HG03342 (cell line): ENCODE measurements around the gene KRTAP9-7.
"Not testable (repeated sequence)": the region's sequence is repeated elsewhere in the genome, so short reads cannot be mapped to it uniquely, and the experiment has no call there.

Experiments
- ATAC-seq: cut with Tn5 transposase; IDR thresholded peaks from one replicate; pipeline ENCODE4 v1.9.1; 2021; ENCODE audit warnings: mild to moderate bottlenecking, moderate library complexity; ENCODE audit not compliant: unreplicated experiment

The KRTAP9-7 gene

DNA sequence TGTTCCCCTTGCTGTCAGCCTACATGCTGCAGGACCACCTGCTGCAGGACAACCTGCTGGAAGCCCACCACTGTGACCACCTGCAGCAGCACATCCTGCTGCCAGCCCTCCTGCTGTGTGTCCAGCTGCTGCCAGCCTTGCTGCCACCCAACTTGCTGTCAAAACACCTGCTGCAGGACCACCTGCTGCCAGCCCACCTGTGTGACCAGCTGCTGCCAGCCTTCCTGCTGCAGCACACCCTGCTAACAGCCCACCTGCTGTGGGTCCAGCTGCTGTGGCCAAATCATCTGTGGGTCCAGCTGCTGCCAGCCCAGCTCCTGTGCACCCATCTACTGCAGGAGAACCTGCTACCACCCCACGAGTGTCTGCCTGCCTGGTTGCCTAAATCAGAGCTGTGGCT is 4.2 kb upstream of the KRTAP9-7 start:
- ATAC-seq, result not testable (repeated sequence)

DNA sequence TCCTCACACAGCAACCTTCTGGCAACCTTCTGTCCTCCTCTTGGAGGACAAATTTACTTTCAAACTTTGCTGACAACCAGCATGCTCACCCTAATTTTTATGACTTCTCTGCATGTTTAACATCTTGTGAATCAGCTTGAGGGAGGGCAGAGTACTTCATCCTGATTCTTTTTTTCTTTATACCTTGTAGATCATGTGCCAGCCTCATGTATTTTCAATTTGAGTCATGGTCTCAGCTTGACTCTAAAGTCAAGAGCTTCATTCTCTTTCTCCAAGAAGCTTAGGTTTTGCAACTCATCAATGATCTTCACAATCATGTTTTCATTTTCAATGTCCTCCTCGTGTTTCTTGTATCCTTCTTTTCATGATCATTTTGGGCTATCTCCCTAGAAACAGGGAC is 3.6 kb upstream of the KRTAP9-7 start:
- ATAC-seq, result no peak

DNA sequence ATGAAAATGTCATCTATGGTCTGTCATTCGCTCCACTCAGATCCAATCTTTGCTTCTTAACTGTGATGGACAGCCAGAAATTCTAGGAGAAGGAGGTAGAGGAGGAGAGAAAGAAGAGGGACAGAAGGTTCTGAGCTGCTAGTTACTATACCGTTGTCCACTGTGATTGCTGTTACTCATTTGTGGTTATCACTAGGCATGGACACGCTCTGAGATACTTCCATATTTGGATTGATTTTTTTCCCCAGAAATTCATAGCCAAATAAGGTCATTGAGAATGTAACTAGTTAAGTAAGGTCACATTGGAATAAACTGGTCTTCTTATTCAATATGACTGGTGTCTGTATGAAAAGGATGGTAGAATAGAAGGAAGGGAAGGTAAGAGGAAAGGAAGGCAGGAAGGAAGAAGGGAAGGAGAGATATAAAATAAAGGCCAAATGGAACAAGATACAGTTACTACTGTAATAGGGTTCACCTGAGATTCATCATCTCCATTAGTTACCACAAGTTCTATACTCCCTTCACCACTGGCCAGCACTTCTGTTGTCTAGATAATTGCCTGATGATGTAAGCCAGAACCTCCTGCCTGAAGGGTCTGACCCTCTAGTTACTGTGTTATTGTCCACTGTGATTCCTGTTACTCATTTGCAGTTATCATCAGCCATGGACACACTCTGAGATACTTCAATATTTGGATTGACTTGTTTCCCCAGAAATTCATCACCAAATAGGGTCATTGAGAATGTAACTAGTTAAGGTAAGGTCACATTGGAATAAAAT is 2.9 kb downstream of the KRTAP9-7 start:
- no peak for ATAC-seq

DNA sequence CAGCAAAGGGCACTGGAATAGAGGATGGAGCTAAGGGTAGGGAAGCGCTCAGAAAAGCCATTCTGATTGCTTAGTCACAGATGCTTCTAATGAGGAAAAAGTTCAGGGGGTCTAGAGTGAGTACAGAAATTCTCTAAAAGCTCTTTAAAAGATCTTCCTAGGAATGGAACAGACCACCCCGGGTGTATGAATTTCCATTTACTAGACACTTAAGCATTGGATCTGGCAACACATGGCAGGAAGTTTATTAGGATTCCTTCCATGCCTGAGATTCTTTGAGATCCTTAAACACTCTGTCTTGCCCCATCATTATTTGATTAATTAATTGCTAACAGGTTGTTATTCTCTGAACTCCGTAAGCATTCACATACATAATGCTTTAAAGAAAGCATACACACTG is 8.5 kb downstream of the KRTAP9-7 start:
- ATAC-seq, result no peak

DNA sequence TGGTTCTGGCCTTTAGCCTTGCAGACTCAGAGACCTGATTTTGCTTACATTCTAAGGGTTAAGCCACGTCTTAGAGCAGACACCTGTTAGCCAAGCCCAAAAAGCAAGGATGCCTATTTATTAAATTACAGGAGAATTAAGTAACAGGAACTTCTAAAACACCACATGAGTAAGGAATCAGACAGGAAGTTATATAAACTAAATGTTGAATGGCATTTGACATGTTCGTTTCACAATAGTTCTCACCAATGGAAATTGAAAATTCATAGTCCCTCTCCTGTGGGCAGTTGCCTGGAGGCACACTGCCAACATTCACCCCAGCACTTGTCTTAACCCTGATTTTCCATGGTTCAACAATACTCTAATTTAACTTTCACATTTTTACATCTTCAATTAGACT is 9.0 kb downstream of the KRTAP9-7 start:
- no peak for ATAC-seq

DNA sequence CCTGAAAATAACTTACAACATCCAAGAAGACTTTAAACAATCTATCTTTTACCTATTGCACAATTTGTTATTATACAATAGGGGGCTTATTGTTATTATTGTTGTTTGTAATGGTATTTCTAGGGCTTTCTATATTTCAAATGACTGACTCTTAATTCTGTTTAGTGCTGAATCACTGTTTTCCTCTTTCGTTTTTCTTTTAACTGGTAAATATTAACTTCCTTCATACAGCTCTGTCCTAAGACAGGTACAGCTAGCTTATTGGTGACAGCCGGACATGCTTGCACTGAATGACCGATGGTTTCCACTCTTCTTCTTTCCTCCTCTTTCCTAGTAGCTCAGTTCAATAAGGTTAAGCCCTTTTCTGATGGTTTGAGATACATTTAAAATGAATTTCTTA is 11.6 kb downstream of the KRTAP9-7 start:
- no peak for ATAC-seq

DNA sequence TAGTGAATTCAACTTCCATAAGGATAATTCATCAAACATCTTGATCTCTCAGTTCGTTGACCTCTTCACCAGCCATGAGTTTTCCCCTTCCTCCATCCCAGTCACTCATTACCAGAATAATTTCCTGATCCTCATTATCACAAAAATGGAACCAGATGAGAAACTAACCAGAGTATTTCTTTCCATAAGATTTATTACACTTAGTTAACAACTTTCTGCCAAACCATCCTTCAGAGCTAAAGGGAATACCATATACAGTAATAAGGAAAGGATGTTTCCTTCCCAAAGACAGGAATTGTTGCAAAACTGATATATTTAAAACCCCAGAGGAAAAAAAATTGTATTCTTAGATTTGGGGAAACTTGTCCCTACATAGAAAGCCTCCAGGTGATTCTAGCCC is 18.5 kb downstream of the KRTAP9-7 start:
- ATAC-seq, result no peak

DNA sequence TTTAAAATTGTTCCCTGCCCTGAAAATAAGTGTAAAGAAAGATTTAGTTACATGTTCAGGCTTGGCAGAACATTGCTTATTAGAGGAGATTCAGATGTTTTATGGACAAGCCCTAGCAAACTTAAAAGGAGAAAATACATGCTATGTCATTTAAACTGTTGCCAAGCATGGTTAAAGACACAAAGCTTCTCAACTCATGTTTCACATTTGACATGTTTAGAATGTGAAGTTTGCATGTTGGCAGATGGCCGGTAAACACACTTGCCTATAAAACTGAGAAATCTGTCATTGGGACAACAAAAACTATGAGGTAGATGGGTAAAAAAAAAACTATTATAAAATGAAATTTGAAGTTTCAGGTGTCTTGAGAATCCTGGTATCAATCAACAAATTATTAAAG is 21.3 kb downstream of the KRTAP9-7 start:
- no peak for ATAC-seq

DNA sequence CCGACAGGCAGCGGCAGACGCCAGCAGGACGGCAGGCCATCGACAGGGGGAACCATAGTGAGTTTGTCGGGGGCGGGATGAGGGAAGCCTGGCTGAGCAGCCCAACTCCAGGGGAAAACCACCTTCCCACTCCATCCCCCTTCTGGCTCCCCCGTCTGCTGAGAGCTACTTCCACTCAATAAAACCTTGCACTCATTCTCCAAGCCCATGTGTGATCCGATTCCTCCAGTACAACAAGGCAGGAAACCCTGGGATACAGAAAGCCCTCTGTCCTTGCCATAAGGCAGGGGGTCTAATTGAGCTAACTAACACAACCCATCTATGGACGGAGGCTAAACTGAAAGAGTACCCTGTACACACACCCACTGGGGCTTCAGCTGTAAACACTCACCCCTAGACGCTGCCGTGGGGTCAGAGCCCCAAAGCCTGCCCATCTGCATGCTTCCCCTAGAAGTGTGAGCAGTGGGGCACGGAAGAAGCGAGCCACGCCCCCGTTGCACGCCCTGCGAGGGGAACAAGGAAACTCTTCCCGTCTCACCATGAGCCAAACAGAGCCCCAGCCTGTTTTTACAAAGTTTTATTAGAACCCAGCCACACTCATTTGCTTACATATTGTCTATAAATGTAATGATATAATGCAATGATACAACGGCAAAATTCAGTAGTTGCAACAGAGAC is 23.1 kb downstream of the KRTAP9-7 start:
- no peak for ATAC-seq

DNA sequence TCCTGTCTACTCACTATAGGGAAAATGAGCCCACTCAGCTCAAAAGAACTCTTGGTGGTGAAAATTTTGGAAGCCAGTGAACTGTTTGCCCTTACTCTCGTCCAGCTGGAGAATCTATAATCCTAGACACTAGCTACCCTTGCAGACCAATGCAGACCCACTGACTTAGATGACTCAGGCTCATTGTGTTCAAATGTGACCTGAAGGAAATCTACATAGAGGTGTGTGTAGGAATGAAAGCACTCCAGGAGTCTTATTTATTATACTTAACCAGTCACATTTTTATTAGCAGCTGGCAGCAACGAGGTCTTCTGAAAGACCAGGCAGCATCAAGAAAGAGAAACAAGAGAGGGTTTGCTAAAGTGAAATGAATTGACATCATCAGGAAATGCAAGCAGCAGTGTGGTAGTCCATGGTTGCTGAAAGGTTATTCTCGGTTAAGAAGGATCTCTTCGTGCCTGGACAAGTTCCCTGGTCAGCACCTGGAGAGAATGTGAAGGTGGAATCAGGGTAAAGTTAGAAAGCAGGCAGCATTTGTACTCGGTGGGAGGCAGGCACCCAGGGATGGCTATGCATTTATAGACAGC is 25.8 kb downstream of the KRTAP9-7 start:
- no peak for ATAC-seq

DNA sequence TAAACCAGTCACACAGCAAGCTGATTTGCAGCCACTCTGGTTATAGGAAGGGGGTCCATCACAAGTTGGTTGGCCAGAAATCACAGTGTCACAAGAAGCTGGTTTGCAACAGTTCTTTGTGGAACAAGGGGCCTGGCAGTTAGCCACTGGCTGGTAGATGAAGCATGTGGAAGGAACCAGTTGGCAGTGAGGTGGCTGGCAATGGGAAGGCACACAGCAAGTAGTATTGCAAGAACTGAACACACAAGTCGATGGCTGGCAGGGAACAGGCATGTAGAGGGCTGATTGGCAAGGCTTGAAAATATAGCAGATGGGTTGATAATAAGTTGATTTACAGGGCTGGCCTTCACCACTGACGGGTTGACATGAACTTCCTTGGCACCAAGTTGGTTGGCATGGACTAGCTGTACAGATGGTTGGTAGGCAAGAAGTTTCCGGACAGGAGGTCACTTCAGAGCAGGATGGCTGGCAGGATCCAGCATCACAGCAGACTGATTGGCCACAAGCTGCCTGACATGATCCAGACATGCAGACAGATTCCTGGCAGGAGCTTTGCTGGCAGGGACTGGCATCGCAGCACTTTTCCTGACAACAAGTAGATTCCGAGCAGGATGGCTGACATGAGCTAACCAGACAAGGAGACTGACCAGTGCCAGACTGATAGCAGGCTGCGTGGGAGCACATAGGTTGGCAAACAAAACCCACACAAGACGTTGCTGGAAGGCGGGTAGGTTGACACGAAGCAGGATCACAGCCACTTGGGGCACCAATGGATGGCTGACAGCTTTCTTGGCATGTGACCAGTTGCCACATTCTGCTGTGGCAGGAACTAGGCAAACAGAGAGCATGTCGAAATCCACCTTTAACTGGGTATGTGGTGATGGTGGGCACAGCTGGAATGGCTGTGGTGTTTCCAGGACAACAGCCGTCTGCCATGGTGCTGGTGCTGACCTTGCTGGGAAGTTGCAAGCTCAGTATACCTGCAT is 26.7 kb downstream of the KRTAP9-7 start, which contains the start of gene KRTAP29-1:
Gene KRTAP29-1 (minus strand): TSS at position 936 of the 986 bp plus-strand sequence. CDS start 0 bp downstream, at position 936.
- no peak for ATAC-seq

DNA sequence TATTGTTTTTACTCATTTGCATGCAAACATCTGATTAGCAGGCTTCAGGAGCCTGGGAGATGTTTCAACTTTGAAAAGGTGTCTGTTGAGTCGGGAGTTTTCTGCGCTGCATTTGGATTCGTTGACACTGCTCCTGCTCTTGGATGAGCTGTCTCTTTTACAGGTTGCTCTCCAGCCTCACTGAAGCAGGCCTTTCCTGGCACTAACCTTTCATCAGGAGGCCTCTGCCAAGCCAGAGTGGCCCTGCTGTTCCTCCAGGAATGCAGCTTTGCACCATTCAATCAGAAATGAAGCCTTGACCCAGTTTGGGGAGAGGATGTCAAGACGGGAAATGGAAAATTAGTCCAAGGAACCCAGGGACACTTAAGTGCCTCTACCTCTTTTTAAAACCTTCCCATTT is 27.5 kb downstream of the KRTAP9-7 start:
- ATAC-seq, result no peak

DNA sequence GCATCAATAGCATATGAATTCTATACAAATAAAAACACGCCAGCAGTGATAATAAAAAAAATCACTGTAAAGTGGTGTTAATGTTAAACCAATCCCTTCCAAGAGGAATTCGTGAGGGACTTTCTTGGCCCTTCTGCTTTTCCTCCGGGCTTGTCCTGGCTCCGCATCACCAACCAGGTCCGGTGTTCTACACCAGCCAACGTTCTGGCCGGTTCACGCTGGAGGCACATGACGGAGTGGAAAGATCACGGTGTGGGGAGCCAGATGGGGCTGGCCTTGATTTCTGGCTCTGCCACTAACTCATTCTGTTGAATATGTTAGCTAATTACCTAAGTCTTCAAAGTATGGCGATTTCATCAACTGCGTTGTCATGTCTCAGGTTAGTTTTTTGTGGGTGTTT is 28.6 kb downstream of the KRTAP9-7 start:
- no peak for ATAC-seq

DNA sequence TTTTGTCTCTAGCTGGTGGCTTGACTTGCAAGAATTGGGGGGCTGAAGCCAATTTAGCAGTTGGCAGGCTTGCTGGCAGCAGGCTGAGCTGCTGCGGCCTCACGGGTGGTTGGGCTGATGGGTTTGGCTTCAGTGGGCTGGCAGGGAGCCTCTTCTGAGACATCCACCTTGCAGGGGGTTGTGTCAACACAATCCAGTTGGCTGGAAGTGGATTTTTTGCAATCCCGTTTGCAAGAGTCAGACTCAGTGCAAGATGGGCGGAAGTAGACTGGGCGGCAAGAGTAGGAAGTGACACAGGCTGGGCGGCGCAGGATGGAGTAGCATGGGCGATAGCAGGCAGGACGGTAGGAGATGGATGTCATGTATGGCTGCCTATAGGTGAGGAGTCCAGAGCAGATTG is 32.1 kb downstream of the KRTAP9-7 start:
- no peak for ATAC-seq

DNA sequence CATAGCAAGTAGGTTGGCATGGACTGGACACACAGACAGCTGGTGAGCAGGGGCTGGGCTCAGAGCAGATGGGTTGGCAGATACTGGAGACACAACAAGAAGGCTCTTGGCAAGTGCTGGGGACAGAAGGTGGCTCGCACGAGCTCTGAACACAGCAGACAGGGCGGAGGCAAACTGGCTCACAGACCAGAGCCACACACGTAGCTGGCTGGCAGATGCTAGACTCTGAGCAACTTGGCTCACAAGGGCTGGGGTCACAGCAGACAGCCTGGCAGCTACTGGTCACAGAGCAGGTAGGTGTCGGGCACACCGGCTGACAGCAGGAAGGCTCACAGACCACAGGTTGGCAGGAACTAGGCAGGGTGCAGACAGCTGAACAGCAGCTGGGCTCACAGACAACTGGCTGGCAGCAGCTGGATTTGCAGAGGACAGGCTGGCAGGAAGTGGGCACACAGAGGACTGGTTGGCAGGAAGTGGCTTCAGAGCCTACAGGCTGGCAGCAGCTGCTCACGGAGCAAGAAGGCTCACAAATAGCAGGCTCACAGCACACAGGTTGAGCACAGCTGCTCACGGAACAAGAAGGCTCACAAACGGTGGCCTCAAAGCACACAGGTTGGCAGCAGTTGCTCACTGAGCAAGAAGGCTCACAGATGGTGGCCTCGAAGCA is 32.9 kb downstream of the KRTAP9-7 start:
- ATAC-seq, result no peak

DNA sequence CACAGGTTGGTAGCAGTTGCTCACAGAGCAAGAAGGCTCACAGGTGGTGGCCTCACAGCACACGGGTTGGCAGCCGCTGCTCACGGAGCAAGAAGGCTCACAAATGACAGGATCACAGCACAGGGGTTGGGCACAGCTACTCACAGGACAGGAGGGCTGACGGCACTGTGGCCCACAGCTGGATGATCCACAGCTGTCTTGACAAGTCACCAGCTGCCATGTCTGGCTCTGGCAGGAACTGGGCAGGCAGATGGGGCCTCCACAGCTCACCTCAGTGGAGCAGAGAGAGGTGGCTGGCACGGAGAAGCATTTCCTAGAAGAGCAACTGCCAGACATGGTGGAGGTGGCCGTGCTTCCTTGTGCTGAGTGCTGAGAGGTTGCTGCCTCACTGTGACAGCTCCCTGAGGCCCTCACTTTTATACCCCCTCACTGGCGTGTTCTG is 33.4 kb downstream of the KRTAP9-7 start, which contains the start of gene KRTAP16-1:
Gene KRTAP16-1 (minus strand): TSS at position 392 of the 442 bp plus-strand sequence. CDS start 56 bp downstream, at position 336.
- no peak for ATAC-seq

DNA sequence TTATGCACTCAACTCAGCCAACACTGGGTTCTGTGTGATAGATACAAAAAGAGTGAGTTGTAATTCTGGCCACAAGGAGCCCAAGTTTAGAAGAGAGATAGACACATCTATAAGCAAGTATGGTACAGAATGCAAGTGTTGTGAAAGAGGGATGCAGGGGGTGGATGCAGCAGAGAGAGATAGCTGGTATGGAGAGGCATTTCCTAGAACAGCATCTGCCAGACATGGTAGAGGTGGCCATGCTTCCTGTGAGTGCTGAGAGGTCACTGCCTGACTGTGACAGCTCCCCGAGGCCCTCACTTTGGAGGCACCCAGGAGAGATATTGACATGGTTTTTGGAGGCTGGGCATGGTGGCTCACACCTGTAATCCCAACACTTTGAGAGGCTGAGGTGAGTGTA is 35.6 kb downstream of the KRTAP9-7 start:
- no peak for ATAC-seq

DNA sequence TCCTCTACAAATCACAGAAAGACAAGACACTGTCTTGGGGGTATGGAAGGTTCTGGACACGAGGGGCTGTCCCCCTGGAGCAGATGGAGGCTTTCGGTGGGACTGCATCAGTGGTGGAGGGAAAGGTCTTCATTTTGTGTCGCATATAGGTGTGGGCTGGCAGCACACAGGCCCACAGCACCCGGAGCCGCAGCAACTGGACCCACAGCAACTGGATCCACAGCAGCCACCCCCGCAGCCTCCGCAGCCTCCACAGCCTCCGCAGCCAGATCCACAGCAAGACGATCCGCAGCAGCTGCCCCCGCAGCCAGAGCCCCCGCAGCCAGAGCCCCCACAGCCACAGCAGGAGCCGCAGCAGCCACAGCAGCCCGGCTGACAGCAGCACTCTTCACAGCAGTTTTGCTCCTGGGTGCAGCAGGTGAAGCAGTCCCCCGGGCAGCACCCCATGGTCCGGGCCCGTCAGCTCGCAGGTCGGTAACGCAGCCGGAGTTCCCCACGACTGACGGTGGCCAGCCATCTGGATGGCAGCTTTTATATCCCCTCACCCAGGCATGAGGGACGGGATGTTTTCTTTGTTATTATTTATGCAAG is 39.8 kb downstream of the KRTAP9-7 start, which contains the start of gene KRTAP17-1:
Gene KRTAP17-1 (minus strand): TSS at position 507 of the 591 bp plus-strand sequence. CDS start 60 bp downstream, at position 447.
- ATAC-seq, result no peak

DNA sequence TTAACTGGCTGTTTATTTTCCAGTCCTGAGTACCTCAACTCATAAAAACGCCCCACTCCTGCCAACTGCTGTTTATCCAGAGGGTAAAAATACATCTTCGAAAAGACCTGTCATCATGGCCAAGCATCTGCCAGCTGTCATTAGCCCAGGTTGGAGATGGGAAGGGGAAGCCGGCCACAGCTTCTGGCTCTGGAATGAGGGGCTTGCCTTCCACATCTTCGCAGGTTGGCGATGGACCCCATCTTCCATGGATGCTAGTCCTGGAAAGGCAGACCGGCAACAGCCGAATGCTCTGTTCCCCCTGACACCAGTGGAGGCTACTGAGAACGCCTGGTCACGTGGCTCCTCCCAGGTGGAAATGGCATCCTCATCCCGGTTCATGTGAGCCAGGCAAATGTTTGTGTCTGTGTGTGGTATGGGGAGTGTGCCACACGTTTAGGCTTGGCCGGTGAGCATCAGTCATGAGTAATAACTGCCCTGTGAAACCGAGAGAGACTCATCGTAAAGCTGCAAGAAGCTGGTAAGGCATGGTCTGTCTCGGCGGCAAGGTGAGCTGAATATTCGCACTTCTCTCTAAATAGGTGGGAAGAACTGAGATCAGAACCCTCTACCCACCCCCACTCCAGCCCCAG is 40.4 kb downstream of the KRTAP9-7 start:
- no peak for ATAC-seq
